Naive thymus-derived CD8-positive, alpha-beta T cell (primary cell): ENCODE results near the gene PLA2G4B. TPM values are rescaled to one million over a fixed set of nuclear protein-coding genes. Genes with fewer than 3 reads are reported as not detected.

ENCODE experiments used
- ATAC-seq, 2 donors: fragments of 150-1000 bp; cut with Tn5 transposase in 1 of 2; sonication (Bioruptor Pico), chemical (Tn5 transposase) in 1 of 2; 1 replicate in 1 of 2; 2 replicates in 1 of 2; pipeline ENCODE4 v1.10.0; 2021; ENCODE audit warnings: mild to moderate bottlenecking in 2 of 2, moderate library complexity in 2 of 2
- POLR2A ChIA-PET: fragments of 350-600 bp; sonication (Branson Sonifier 250); formaldehyde crosslinking; loops from one replicate; lab custom pipeline; 2021; ENCODE audit warnings: antibody characterized with exemption; lab: Charles Lee
- DNase-seq, 10 donors: peaks; one replicate each; pipeline versions ENCODE4 v3.0.0 to v3.0.0-alpha.2; 2020 to 2022
- H3K27ac Mint-ChIP-seq, 10 donors: one replicate each; pipeline ENCODE4 v1.8.0; 2020 to 2022; ENCODE audit warnings: mild to moderate bottlenecking in 10 of 10, mixed read lengths in 10 of 10, moderate library complexity in 4 of 10, inconsistent platforms in 1 of 10
- H3K27me3 Mint-ChIP-seq, 5 donors: one replicate each; pipeline ENCODE4 v1.8.0; 2021 to 2022; ENCODE audit warnings: mixed read lengths in 5 of 5
- H3K36me3 Mint-ChIP-seq, 3 donors: one replicate each; pipeline ENCODE4 v1.8.0; 2020 to 2022; ENCODE audit warnings: mixed read lengths in 3 of 3, mild to moderate bottlenecking in 2 of 3, inconsistent platforms in 1 of 3
- H3K4me1 Mint-ChIP-seq, 4 donors: one replicate each; pipeline ENCODE4 v1.8.0; 2021 to 2022; ENCODE audit warnings: mixed read lengths in 4 of 4
- H3K4me3 Mint-ChIP-seq, 10 donors: one replicate each; pipeline ENCODE4 v1.8.0; 2020 to 2022; ENCODE audit warnings: mild to moderate bottlenecking in 10 of 10, mixed read lengths in 10 of 10, moderate library complexity in 6 of 10, inconsistent platforms in 1 of 10
- H3K9me3 Mint-ChIP-seq, 9 donors: one replicate each; pipeline ENCODE4 v1.8.0; 2020 to 2022; ENCODE audit warnings: mixed read lengths in 9 of 9, mild to moderate bottlenecking in 3 of 9, inconsistent platforms in 1 of 9, moderate library complexity in 1 of 9
- polyA plus RNA-seq, 3 donors: library from polyadenylated mRNA; unstranded; fragments of 300-500 nt; fragmentation: Illumina TruSeq; gene quantifications; one replicate each; pipeline ENCODE4 v1.2.3, GENCODE V29; 2021
- total RNA-seq, 8 experiments: library from RNA in 2 of 8; stranded (reverse) in 2 of 8; gene quantifications; one replicate each; pipeline ENCODE4 v1.2.3 and lab custom pipeline; 2021 to 2026

Gene PLA2G4B
- total and polyA plus RNA-seq, 5 experiments from 2014 or later: 0.82 to 64.9 (median 2.9) TPM

GRCh38 chr15:41869770-41870688, 31.4 kb downstream of the PLA2G4B start:
- Mint-ChIP-seq H3K4me3 (peak overlapping the region in 6 of 10 donors; percentile 1 to 29 (median 12)), H3K4me1 (peaks cover 4 to 14% (median 12%) of the 10 kb centered on the region in 4 donors), H3K27me3 (no peaks in the 10 kb centered on the region), H3K9me3 (no peaks in the 10 kb centered on the region), H3K36me3 (no peaks in the 10 kb centered on the region), H3K27ac (peak overlapping the region; percentile 11 to 96 (median 91))
- DNase-seq (no peak), ATAC-seq (no peak)
- POLR2A ChIA-PET: interaction anchor here (1.1 to 1.6 kb wide), 3 partner anchors 8 to 35 kb away, joined by 3 to 4 read pairs (median 3); no protein-coding TSS in a partner anchor

- Mint-ChIP-seq H3K4me3 (peak overlapping the region in 6 of 10 donors; percentile 1 to 29 (median 12)), H3K4me1 (peaks cover 4 to 14% (median 12%) of the 10 kb centered on the region in 4 donors), H3K9me3 (no peaks in the 10 kb centered on the region), H3K36me3 (no peaks in the 10 kb centered on the region), H3K27me3 (no peaks in the 10 kb centered on the region), H3K27ac (peak overlapping the region; percentile 11 to 96 (median 91))
- peak in 8 of 10 donors; percentile 19 to 75 (median 45) for DNase-seq
- POLR2A ChIA-PET: interaction anchor here (1.1 to 1.6 kb wide), 3 partner anchors 9 to 34 kb away, joined by 3 to 4 read pairs (median 3); no protein-coding TSS in a partner anchor
- ATAC-seq: peak; percentile 97 to 98
These were observed 32.0 kb downstream of the PLA2G4B start for GRCh38 chr15:41870689-41871081.

GRCh38 chr15:41871175-41871905, 32.7 kb downstream of the PLA2G4B start:
- Mint-ChIP-seq H3K4me3 (no peak overlapping the region), H3K27me3 (no peaks in the 10 kb centered on the region), H3K36me3 (no peaks in the 10 kb centered on the region), H3K27ac (peak overlapping the region in 9 of 10 donors; percentile 11 to 96 (median 87)), H3K4me1 (peaks cover 4 to 15% (median 13%) of the 10 kb centered on the region in 4 donors), H3K9me3 (no peaks in the 10 kb centered on the region)
- no peak for DNase-seq
- POLR2A ChIA-PET: interaction anchor here (1.1 to 1.6 kb wide), 3 partner anchors 10 to 33 kb away, joined by 3 to 4 read pairs (median 3); no protein-coding TSS in a partner anchor
- ATAC-seq: no peak

- Mint-ChIP-seq H3K36me3 (no peaks in the 10 kb centered on the region), H3K27me3 (no peaks in the 10 kb centered on the region)
- POLR2A ChIA-PET: no interaction called here
These were observed 33.6 kb downstream of the PLA2G4B start for GRCh38 chr15:41872166-41872747.

GRCh38 chr15:41873711-41874110, 35.1 kb downstream of the PLA2G4B start:
- Mint-ChIP-seq H3K4me3 (no peak overlapping the region), H3K9me3 (no peaks in the 10 kb centered on the region), H3K27ac (peak overlapping the region in 3 of 10 donors; percentile 51 to 77 (median 68)), H3K36me3 (no peaks in the 10 kb centered on the region), H3K27me3 (no peaks in the 10 kb centered on the region), H3K4me1 (peaks cover 4 to 14% (median 11%) of the 10 kb centered on the region in 4 donors)
- ATAC-seq (no peak), DNase-seq (no peak)
- POLR2A ChIA-PET: interaction anchor here (1.5 to 1.7 kb wide), 2 partner anchors 20 to 21 kb away, joined by 4 to 6 read pairs; no protein-coding TSS in a partner anchor

More at GRCh38 chr15:41872166-41872747, 33.6 kb downstream of the PLA2G4B start:
- ATAC-seq (no peak), DNase-seq (no peak)
- H3K27ac Mint-ChIP-seq: peak overlapping the region in 6 of 10 donors; percentile 9 to 78 (median 53)
- no peak overlapping the region for H3K4me3 Mint-ChIP-seq
- H3K4me1 Mint-ChIP-seq: peaks cover 4 to 14% (median 13%) of the 10 kb centered on the region in 4 donors
- H3K9me3 Mint-ChIP-seq: no peaks in the 10 kb centered on the region

- peaks cover 0 to 7% (median under 1%) of the 10 kb centered on the region in 5 donors for H3K27me3 Mint-ChIP-seq
- DNase-seq: no peak
- H3K4me1 Mint-ChIP-seq: peaks cover 4 to 14% (median 9%) of the 10 kb centered on the region in 4 donors
- H3K4me3 Mint-ChIP-seq: no peak overlapping the region
- POLR2A ChIA-PET: interaction anchor here (1.5 to 1.7 kb wide), 2 partner anchors 18 to 20 kb away, joined by 4 to 6 read pairs; no protein-coding TSS in a partner anchor
- H3K36me3 Mint-ChIP-seq: no peaks in the 10 kb centered on the region
- no peak for ATAC-seq
- no peaks in the 10 kb centered on the region for H3K9me3 Mint-ChIP-seq
- peak overlapping the region in 1 of 10 donors; percentile 74 for H3K27ac Mint-ChIP-seq
These were observed 36.1 kb downstream of the PLA2G4B start for GRCh38 chr15:41874736-41875135.

GRCh38 chr15:41876007-41876406, 37.4 kb downstream of the PLA2G4B start:
- H3K27me3 Mint-ChIP-seq: peaks cover 0 to 20% (median 8%) of the 10 kb centered on the region in 5 donors
- H3K4me1 Mint-ChIP-seq: peaks cover 0 to 12% (median 6%) of the 10 kb centered on the region in 4 donors
- no peaks in the 10 kb centered on the region for H3K9me3 Mint-ChIP-seq
- ATAC-seq (no peak), DNase-seq (no peak)
- peak overlapping the region in 2 of 10 donors; percentile 62 to 74 for H3K27ac Mint-ChIP-seq
- no peaks in the 10 kb centered on the region for H3K36me3 Mint-ChIP-seq
- H3K4me3 Mint-ChIP-seq: no peak overlapping the region
- POLR2A ChIA-PET: no interaction called here

GRCh38 chr15:41876689-41877088, 38.0 kb downstream of the PLA2G4B start:
- Mint-ChIP-seq H3K4me1 (peaks cover 4 to 12% (median 8%) of the 10 kb centered on the region in 4 donors), H3K27me3 (peaks cover 5 to 27% (median 14%) of the 10 kb centered on the region in 5 donors), H3K4me3 (no peak overlapping the region), H3K9me3 (peaks cover 0 to 1% (median 0%) of the 10 kb centered on the region in 9 donors), H3K36me3 (no peaks in the 10 kb centered on the region), H3K27ac (no peak overlapping the region)
- ATAC-seq (no peak), DNase-seq (no peak)
- POLR2A ChIA-PET: no interaction called here

GRCh38 chr15:41877631-41878354, 39.1 kb downstream of the PLA2G4B start:
- Mint-ChIP-seq H3K9me3 (peaks cover 0 to 1% (median 0%) of the 10 kb centered on the region in 9 donors), H3K27me3 (peaks cover 6 to 27% (median 15%) of the 10 kb centered on the region in 5 donors), H3K36me3 (no peaks in the 10 kb centered on the region), H3K4me1 (peaks cover 4 to 12% (median 9%) of the 10 kb centered on the region in 4 donors), H3K4me3 (no peak overlapping the region), H3K27ac (peak overlapping the region in 1 of 10 donors; percentile 66)
- POLR2A ChIA-PET: no interaction called here
- no peak for ATAC-seq
- DNase-seq: no peak

- no peak for ATAC-seq
- POLR2A ChIA-PET: no interaction called here
- no peak overlapping the region for H3K4me3 Mint-ChIP-seq
- H3K27ac Mint-ChIP-seq: peak overlapping the region in 3 of 10 donors; percentile 17 to 66 (median 57)
- peaks cover 4 to 12% (median 9%) of the 10 kb centered on the region in 4 donors for H3K4me1 Mint-ChIP-seq
- H3K27me3 Mint-ChIP-seq: peaks cover 6 to 27% (median 15%) of the 10 kb centered on the region in 5 donors
- H3K9me3 Mint-ChIP-seq: peaks cover 0 to 1% (median 0%) of the 10 kb centered on the region in 9 donors
- no peak for DNase-seq
- H3K36me3 Mint-ChIP-seq: no peaks in the 10 kb centered on the region
These were observed 39.7 kb downstream of the PLA2G4B start for GRCh38 chr15:41878355-41878699.

GRCh38 chr15:41879321-41879845, 40.7 kb downstream of the PLA2G4B start:
- Mint-ChIP-seq H3K4me1 (peaks cover 6 to 12% (median 9%) of the 10 kb centered on the region in 4 donors), H3K27me3 (peaks cover 6 to 27% (median 15%) of the 10 kb centered on the region in 5 donors), H3K36me3 (no peaks in the 10 kb centered on the region), H3K27ac (peak overlapping the region in 1 of 10 donors; percentile 5), H3K9me3 (peaks cover 0 to 1% (median 0%) of the 10 kb centered on the region in 9 donors), H3K4me3 (no peak overlapping the region)
- DNase-seq (no peak), ATAC-seq (no peak)
- POLR2A ChIA-PET: no interaction called here
